K562 (cell line): ENCODE data around the gene GPX2. TPM values are rescaled to one million over a fixed set of nuclear protein-coding genes. Genes with fewer than 3 reads are reported as not detected.

ENCODE experiments used
- C11orf30 ChIP-seq: fragments of 450-650 bp; IDR thresholded peaks from 2 replicates; pipeline ENCODE4 v1.6.1; 2016; ENCODE audit warnings: low read depth, mild to moderate bottlenecking
- CREM ChIP-seq: IDR thresholded peaks from 2 replicates; pipeline ENCODE4 v1.6.1; 2014; ENCODE audit warnings: antibody characterized with exemption, low read depth
- DACH1 ChIP-seq: fragments of 450-650 bp; IDR thresholded peaks from 2 replicates; pipeline ENCODE4 v1.6.1; 2018; ENCODE audit not compliant: partially characterized antibody
- ESRRB ChIP-seq: fragments of 250-450 bp; sonication (Bioruptor Pico); IDR thresholded peaks from 2 replicates; pipeline ENCODE4 v1.5.0; 2020; ENCODE audit warnings: mild to moderate bottlenecking, moderate library complexity, borderline replicate concordance
- FOSL1 ChIP-seq: fragments of 200-800 bp; sonication (Bioruptor generic); conservative IDR thresholded peaks from 2 replicates; pipeline ENCODE4 v1.6.1; 2016; ENCODE audit warnings: missing genetic modification characterization, missing compliant biosample characterization
- FOXK2 ChIP-seq, 2 experiments: fragments of 450-650 bp; IDR thresholded peaks in 1 of 2; conservative IDR thresholded peaks in 1 of 2; 2 replicates each; pipeline ENCODE4 v1.6.1; 2016; ENCODE audit warnings: low read depth in 2 of 2, mild to moderate bottlenecking in 1 of 2
- HDGF ChIP-seq: fragments of 450-650 bp; IDR thresholded peaks from 2 replicates; pipeline ENCODE4 v1.6.1; 2016
- MIER1 ChIP-seq: fragments of 450-650 bp; IDR thresholded peaks from 2 replicates; pipeline ENCODE4 v1.6.1; 2016; ENCODE audit warnings: antibody characterized with exemption, mild to moderate bottlenecking, low read depth
- NR1H2 ChIP-seq: sonication (generic); formaldehyde crosslinking; IDR thresholded peaks from 2 replicates; pipeline ENCODE4 v1.4.0; 2020; ENCODE audit warnings: mild to moderate bottlenecking, missing genetic modification reagents
- PHF20 ChIP-seq: fragments of 450-650 bp; IDR thresholded peaks from 2 replicates; pipeline ENCODE4 v1.6.1; 2018; ENCODE audit not compliant: partially characterized antibody
- RBBP5 ChIP-seq: fragments of 200-600 bp; sonication (generic); IDR thresholded peaks from 2 replicates; pipeline ENCODE4 v1.6.1; 2012; ENCODE audit warnings: borderline replicate concordance, mild to moderate bottlenecking, low read length, control low read depth, inconsistent platforms; ENCODE audit not compliant: insufficient read depth, poor library complexity, severe bottlenecking
- RUNX1 ChIP-seq: sonication (generic); IDR thresholded peaks from 2 replicates; pipeline ENCODE4 v1.6.1; 2016; ENCODE audit warnings: antibody characterized with exemption, low read depth
- SFPQ ChIP-seq: fragments of 200-400 bp; formaldehyde crosslinking; IDR thresholded peaks from 2 replicates; pipeline ENCODE4 v1.6.1; 2017; ENCODE audit warnings: mild to moderate bottlenecking, low read depth, low read length, moderate library complexity
- SP2 ChIP-seq: IDR thresholded peaks from 2 replicates; pipeline ENCODE4 v1.6.1; 2011; ENCODE audit warnings: mild to moderate bottlenecking, low read depth, low read length, moderate library complexity; ENCODE audit not compliant: poor library complexity, severe bottlenecking; ENCODE audit errors: extremely low read depth
- TAF1 ChIP-seq: IDR thresholded peaks from 2 replicates; pipeline ENCODE4 v1.6.1; 2011; ENCODE audit warnings: mild to moderate bottlenecking, low read length, moderate library complexity; ENCODE audit not compliant: insufficient read depth, control insufficient read depth, severe bottlenecking; ENCODE audit errors: extremely low read depth
- TEAD1 ChIP-seq, 2 experiments: fragments of 450-650 bp in 1 of 2; sonication (generic) in 1 of 2; formaldehyde crosslinking; IDR thresholded peaks; 2 replicates each; pipeline versions ENCODE4 v1.4.0 to v1.8.0; 2020 to 2022; ENCODE audit warnings: mild to moderate bottlenecking in 2 of 2, missing genetic modification reagents in 1 of 2
- TRIM28 ChIP-seq: fragments of 450-650 bp; IDR thresholded peaks from 2 replicates; pipeline ENCODE4 v1.6.1; 2017
- YY1 ChIP-seq, 3 experiments: IDR thresholded peaks; 2 replicates each; pipeline ENCODE4 v1.6.1; 2011; ENCODE audit warnings: low read length in 2 of 3, mild to moderate bottlenecking in 2 of 3, moderate library complexity in 2 of 3, borderline replicate concordance in 1 of 3, control low read depth in 1 of 3, low read depth in 1 of 3; ENCODE audit not compliant: insufficient read depth in 3 of 3, insufficient replicate concordance in 2 of 3, control insufficient read depth in 1 of 3, insufficient read length in 1 of 3; ENCODE audit errors: extremely low read depth in 1 of 3
- ZFP36 ChIP-seq: fragments of 150-350 bp; IDR thresholded peaks from 2 replicates; pipeline ENCODE4 v1.6.1; 2018; ENCODE audit warnings: low read length, low read depth; ENCODE audit not compliant: partially characterized antibody
- polyA plus RNA-seq, 8 experiments: library from polyadenylated mRNA; depleted of rRNA in 4 of 8; stranded (reverse) in 5 of 8; unstranded in 3 of 8; fragments of >200 nt; fragmentation: Nextera tagmentation in 2 of 8; fragmentation: Illumina TruSeq in 1 of 8; extraction: Ambion mirVana in 2 of 8; extraction: Trizol in 1 of 8; gene quantifications; 2 replicates each; pipeline versions ENCODE4 v1.2.1 to v1.2.3, GENCODE V29; 2011 to 2014; ENCODE audit warnings: inconsistent platforms in 1 of 8, missing spikeins in 1 of 8
- total RNA-seq, 7 experiments: library from RNA; depleted of rRNA in 6 of 7; stranded (reverse); fragments of >200 nt in 6 of 7; fragmentation: Illumina TruSeq in 2 of 7; extraction: Trizol in 2 of 7; gene quantifications; 2 replicates each; pipeline versions ENCODE4 v1.2.1 to v1.2.3, GENCODE V29; 2011 to 2021; ENCODE audit warnings: low replicate concordance in 1 of 7
- TF ChIP-seq, protein P1 (sequence below), 2 experiments: fragments of 450-650 bp; conservative IDR thresholded peaks; 2 replicates each; pipeline ENCODE4 v1.6.1; 2017; ENCODE audit warnings: mild to moderate bottlenecking in 2 of 2, moderate library complexity in 2 of 2
- TF ChIP-seq, protein P2 (sequence below): IDR thresholded peaks from 3 replicates; pipeline ENCODE4 v1.6.1; 2011; ENCODE audit warnings: borderline replicate concordance, mild to moderate bottlenecking; ENCODE audit not compliant: insufficient read length, insufficient read depth
- TF ChIP-seq, protein P3 (sequence below): fragments of 250-450 bp; sonication (Bioruptor Pico); IDR thresholded peaks from 2 replicates; pipeline ENCODE4 v1.5.0; 2021

GPX2 gene
- total and polyA plus RNA-seq, 9 of the 15 experiments (the other 6 are each of a cell fraction or from before 2014, with no cell fraction given): 0.24 TPM; not detected in 8

DNA sequence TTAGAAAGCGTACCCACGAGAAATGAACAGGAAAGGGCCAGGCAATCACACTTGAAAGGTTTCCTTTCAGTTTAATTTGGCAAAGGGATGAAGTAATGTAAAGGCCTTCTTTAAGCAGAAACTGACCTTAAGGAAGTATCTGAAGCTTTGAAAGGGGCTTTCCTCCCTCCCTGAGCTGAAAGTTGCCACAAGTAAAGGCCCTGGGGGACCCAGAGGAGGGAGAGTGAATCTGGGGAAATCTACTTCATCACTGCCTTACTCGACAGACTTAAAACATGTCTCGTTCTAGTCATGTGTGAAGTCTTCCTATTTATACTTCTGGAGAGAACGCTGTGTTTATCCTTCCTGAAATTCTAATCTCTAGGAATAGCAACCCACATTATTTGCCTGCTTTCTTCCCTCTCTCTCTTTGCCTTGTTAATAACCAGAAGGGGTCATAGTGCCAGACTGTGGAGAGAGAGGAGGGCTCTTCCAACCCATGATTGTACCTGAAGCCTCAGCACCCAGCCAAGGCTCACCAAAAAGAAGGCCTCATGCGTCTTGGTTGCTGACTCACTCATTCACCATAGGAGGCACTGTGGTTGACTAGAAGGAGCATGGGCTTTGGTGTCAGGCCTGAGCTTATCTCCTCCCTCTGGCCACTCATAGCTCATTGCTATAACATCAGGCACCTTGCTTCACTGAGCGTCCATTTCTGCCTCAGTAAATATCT lies 10.2 kb upstream of the GPX2 start (continued):
- TF ChIP-seq ZFP36: no peak
- TF ChIP-seq CREM: peak; percentile 42; the same call in 1 of the 2 replicates
- TF ChIP-seq, protein P1, sequence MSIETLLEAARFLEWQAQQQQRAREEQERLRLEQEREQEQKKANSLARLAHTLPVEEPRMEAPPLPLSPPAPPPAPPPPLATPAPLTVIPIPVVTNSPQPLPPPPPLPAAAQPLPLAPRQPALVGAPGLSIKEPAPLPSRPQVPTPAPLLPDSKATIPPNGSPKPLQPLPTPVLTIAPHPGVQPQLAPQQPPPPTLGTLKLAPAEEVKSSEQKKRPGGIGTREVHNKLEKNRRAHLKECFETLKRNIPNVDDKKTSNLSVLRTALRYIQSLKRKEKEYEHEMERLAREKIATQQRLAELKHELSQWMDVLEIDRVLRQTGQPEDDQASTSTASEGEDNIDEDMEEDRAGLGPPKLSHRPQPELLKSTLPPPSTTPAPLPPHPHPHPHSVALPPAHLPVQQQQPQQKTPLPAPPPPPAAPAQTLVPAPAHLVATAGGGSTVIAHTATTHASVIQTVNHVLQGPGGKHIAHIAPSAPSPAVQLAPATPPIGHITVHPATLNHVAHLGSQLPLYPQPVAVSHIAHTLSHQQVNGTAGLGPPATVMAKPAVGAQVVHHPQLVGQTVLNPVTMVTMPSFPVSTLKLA (conservative IDR thresholded peaks at IDR 0.05): 0 out of 4 replicates have a peak, but pooled peaks of 1 of the 2 experiments have one; percentile 21
- no peak for TF ChIP-seq RUNX1
- TF ChIP-seq C11orf30: peak; percentile 65
- no peak; the same call in 1 of the 2 replicates for TF ChIP-seq FOSL1 (tag)
- TF ChIP-seq HDGF: no peak
- no peak for TF ChIP-seq PHF20
- no peak for TF ChIP-seq NR1H2
- no peak for TF ChIP-seq MIER1
- peak in 1 of 3 experiments; percentile 16 for TF ChIP-seq YY1 (IDR thresholded peaks at IDR 0.05; ENCODE audit: borderline replicate concordance in 1 of 3, control insufficient read depth in 1 of 3, extremely low read depth in 1 of 3, insufficient read depth in 3 of 3, insufficient read length in 1 of 3, insufficient replicate concordance in 2 of 3, low read depth in 1 of 3, low read length in 2 of 3)
- TF ChIP-seq TRIM28: no peak
- no peak for TF ChIP-seq TEAD1 (CRISPR knock-in tag; IDR thresholded peaks at IDR 0.05)
- TF ChIP-seq SP2: no peak
- TF ChIP-seq, protein P2, sequence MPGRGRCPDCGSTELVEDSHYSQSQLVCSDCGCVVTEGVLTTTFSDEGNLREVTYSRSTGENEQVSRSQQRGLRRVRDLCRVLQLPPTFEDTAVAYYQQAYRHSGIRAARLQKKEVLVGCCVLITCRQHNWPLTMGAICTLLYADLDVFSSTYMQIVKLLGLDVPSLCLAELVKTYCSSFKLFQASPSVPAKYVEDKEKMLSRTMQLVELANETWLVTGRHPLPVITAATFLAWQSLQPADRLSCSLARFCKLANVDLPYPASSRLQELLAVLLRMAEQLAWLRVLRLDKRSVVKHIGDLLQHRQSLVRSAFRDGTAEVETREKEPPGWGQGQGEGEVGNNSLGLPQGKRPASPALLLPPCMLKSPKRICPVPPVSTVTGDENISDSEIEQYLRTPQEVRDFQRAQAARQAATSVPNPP: no peak
- TF ChIP-seq FOXK2 (conservative IDR thresholded peaks at IDR 0.05 in 1 of 2, IDR thresholded peaks at IDR 0.05 in 1 of 2; ENCODE audit: low read depth in 2 of 2): no peak
- no peak for TF ChIP-seq TAF1
- TF ChIP-seq ESRRB: no peak
- no peak for TF ChIP-seq RBBP5
- TF ChIP-seq DACH1: no peak
- TF ChIP-seq, protein P3, sequence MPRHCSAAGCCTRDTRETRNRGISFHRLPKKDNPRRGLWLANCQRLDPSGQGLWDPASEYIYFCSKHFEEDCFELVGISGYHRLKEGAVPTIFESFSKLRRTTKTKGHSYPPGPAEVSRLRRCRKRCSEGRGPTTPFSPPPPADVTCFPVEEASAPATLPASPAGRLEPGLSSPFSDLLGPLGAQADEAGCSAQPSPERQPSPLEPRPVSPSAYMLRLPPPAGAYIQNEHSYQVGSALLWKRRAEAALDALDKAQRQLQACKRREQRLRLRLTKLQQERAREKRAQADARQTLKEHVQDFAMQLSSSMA (CRISPR knock-in tag): no peak
- TF ChIP-seq SFPQ: no peak
